ENCODE measurements around the gene ADGRV1.
"Not testable (repeated sequence)": the region's sequence is repeated elsewhere in the genome, so short reads cannot be mapped to it uniquely, and the experiment has no call there.

Gene ADGRV1

DNA sequence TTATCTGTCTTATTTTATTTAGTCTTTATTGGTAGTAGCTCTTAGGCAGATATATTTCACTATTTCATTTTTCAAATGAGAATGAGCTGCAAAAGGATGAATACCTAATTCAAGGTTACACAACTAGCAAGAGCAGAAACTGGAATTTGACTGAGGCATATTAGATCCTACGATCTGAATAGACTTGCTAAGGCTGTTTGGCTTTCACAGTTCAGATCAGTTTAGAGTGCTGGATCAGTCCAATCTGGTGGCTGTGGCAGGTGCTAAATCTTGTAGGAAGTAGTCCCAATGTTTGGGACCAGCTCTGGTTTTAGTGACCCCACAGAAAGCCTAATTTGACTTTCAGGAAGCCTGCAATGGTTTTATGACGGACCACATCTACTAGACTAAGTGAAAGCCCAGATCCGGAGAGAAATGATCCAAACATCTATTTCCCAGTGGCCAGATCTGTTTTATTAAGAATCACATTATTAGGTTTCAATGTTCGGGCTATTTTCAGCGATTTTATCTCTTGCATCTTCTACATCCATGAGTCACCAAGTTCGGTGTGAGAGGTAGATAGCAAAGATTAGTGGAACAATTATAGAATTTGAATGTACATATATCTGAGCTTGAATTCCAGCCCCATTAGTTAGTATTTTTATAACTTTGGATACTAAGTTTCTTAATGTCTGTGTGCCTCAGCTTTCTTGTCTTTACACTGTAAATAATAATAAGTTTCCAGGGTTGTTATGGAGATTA, 359.5 kb downstream of the ADGRV1 start:
- no peak for DNase-seq

DNA sequence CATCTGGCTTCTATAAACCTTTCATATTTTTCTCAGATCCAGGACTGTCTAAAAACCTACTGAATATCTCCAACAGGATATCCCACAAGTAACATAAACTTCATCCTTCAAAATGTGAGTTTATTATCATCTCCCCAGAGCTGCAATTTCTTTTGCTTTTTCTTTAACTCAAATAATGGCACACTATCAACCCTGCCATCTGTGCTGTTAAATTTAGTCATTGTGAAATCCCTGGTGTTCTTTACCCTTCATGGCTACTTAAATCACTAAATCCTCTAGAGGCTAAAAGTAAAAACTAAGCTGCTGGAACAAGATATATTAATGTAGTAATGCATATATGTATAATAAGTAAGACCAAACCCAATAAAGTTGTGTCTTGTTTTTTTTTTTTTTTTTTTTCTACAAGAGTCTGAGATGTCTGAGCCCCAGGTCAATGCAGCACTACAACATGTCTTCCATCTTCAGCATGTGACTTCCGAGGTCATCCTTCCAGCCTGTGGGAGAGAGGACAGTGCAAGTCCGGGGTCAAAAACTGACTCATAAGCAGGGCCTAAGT, 362.9 kb downstream of the ADGRV1 start:
- no peak for DNase-seq

DNA sequence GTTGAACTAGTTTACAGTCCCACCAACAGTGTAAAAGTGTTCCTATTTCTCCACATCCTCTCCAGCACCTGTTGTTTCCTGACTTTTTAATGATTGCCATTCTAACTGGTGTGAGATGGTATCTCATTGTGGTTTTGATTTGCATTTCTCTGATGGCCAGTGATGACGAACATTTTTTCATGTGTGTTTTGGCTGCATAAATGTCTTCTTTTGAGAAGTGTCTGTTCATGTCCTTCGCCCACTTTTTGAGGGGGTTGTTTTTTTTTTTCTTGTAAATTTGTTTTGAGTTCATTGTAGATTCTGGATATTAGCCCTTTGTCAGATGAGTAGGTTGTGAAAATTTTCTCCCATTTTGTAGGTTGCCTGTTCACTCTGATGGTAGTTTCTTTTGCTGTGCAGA, 365.6 kb downstream of the ADGRV1 start:
- DNase-seq, result not testable (repeated sequence)

DNA sequence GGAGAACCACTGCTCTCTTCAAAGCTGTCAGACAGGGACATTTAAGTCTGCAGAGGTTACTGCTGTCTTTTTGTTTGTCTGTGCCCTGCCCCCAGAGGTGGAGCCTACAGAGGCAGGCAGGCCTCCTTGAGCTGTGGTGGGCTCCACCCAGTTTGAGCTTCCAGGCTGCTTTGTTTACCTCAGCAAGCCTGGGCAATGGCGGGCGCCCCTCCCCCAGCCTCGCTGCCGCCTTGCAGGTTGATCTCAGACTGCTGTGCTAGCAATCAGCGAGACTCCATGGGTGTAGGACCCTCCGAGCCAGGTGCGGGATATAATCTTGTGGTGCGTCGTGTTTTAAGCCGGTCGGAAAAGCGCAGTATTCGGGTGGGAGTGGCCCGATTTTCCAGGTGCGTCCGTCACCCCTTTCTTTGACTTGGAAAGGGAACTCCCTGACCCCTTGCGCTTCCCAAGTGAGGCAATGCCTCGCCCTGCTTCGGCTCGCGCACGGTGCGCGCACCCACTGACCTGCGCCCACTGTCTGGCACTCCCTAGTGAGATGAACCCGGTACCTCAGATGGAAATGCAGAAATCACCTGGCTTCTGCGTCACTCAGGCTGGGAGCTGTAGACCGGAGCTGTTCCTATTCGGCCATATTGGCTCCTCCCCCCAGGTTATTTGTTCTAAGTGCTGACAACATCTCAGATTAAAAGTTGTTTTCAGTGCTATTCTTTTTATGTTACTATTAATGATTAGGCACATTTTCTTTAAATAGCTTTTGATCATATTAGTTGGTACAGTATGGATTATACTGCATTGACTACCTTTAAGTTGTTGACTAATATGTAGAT, 370.6 kb downstream of the ADGRV1 start:
- DNase-seq, result not testable (repeated sequence)

DNA sequence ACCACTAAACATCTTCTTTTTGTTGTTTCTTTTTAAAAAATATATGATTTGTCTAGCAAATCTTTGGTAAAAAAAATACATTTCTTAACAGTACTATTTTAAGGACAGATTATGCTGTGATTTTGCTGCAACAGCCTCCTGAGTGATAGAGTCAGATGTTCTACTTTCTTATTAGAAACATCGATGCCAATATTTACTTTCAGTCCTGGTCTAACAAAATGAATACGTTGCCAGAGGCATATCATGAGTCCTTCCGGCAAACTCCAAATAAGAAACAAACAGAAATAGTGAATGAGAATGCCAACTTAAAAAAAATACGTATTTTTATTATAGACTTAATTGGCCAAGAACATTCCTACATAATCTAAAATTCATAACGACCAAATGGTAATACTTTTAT, 371.5 kb downstream of the ADGRV1 start:
- DNase-seq, result no peak

DNA sequence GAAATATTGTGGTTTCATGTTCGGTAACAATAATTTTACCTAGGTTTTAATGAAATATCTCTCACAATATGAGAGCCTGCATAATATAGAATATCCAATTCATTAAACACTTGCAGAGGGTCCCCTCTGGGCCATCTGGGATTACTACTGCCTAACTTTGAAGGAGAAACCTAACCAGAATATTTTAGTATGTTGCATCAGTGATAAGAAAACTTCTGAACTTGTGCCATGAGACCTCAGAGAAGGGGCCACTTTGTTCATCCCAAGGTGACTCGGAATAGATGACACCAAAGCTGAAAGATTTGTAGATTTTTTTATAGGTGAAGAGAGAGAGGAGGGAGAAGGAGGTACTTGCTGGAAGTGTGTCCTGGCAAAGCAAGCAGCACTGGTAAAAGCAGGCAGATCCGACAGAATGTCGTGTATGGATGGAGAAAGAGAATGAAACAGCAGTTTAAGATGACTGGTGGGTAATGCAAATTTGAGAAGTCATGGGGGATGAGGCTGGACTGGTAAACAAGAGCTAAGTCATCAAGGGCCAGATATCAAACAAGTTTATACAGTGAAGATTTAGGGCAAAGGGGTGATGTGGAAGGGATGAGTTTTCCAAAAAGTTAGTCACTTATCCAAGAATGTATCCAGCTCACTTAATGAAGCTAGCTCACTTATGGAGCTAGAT, 372.3 kb downstream of the ADGRV1 start:
- DNase-seq, result no peak

DNA sequence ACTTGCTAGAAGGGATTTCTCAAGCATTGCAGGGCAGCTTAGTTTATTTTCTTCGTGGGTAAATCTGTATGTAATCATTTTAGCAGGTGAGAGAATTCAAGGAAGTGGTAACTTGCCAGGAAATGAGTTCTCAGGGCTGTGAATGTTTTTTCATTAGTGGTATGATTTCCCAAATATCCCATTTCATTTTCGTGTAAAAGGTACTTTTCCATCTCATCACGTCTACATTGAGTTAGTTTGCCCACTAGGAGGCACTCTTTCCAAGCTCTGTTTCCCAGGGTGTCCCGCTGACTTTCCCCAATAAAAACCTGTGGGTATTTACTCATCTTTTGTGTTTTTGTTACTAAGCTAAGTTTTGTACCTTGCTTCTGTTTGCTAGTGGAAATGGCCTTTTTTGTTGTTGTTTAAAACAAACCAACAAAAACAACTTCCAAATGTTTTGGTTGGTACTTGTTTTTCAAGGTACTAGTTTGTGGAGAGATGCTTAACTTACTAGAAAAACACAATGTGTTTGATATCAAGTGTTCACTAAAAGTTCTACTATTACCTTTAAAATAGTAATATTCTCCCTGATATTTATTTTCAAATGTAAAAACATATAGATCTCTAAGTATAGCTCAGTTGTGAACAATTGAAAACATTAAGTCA, 373.6 kb downstream of the ADGRV1 start:
- DNase-seq, result no peak

DNA sequence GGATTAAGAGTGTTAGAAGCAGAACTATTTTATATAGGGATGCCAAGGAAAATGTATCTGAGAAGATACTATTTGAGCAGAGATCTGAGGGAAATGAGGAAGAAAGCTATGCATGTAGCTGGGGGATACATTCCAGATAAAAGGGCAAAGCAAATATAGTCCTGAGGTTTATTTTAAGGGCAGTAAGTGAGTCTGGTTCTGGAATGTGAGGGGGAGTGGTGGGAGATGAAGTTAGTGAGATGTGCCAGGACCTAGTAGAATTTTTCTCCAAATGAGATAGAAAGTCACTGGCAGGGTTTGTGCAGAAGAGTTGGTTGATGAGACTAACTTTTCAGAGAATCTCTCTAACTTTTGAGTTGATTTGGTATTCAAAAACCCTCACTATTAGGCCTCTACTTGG, 374.7 kb downstream of the ADGRV1 start:
- no peak for DNase-seq

DNA sequence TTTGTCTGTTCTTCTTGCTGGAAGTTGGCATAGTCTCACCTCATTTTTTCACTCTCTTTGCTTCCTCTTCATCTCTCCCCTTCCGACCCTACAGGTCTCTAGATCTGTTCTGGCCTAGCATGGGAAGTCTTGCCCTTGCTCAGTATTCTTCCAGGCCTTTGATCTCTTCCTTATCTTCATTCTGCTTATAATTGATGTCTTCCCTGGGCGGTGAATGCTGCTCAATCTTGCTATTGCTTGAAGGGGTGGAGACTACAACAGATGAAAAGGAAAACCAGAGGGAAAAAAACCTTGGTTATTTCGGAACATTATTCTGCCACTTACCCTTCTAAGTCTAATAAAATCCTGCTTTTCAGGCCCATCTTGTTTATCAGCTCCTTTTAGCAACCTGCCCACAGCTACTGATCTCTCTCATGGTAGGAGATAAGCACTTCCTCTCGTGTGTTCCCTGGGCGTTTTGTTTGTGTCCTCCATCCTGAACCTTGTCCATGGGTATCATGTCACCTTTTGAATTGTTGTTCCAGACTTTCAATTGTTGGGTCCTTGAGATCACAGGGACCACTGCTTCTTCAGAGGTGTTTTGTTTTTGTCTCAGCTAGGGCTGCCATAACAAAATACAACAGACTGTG, 375.6 kb downstream of the ADGRV1 start:
- DNase-seq, result no peak

DNA sequence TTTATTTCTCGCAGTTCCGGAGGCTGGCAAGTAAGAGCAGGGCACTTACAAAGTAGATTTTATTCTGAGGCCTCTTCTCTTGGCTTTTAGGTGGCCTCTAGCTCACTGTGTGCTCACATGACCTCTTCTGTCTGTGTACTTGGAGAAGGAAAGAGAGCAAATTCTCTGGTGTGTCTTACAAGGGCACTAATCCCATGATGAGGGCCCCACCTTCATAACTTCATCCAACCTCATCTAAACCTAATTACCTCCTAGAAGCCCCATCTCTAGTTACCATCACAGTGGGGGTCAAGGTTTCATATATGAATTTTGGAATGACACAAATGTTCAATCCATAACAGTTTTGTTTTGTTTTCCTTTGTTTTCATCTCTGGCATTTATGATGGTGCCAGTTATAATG, 376.1 kb downstream of the ADGRV1 start:
- no peak for DNase-seq

DNA sequence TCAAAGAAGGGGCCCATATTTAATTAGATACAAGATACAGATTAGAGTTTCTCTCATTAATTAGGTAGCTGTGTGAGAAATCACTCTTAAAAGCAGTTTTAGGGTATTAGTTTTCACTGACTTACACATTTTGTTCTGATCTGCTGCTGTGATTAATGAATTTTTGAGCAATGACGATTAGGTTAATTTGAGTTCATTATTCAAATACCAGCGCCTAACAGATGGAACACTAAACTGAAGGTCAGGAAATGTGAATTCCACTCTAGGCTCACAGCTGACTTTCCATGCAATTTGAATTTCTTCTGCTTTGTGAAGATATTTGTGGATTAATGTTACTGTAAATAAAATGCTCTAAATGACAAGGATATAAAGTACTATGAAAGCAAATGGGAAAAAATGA, 380.6 kb downstream of the ADGRV1 start:
- DNase-seq, result no peak

DNA sequence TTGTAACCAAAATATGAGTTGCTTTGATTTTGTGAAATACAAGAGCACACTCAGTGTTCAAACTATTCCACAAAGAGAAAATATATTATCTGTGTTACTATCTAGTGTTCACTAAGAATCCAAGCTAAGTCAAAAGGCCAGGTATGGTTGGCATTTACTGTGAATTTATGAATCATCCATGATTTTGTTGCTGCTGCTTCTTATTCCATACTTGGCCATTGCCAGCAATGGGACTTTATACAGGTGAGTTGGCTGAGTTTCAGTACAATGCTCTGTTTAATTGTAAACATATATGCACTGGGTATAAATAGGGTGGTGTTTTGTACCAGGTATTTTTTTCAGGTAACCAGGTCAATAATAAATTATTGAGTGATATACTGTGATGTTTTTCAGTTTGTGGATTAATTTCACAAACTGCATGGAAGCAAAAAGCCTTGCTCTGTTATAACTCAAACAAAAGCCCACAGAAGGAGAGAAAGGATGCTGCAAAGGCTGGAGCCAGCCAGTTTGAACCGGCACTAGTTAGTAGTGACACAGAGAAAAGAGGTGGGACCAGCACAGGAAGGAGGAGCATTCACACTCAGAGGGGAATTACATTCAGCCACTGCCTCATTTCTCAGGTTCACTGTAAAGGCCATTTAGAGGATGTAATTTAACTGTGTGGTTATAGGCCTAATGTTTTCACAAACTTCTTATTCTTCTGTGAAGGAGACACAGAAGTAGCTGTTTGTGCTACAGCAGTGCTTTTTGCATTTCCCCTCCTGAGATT, 381.8 kb downstream of the ADGRV1 start:
- DNase-seq, result no peak

DNA sequence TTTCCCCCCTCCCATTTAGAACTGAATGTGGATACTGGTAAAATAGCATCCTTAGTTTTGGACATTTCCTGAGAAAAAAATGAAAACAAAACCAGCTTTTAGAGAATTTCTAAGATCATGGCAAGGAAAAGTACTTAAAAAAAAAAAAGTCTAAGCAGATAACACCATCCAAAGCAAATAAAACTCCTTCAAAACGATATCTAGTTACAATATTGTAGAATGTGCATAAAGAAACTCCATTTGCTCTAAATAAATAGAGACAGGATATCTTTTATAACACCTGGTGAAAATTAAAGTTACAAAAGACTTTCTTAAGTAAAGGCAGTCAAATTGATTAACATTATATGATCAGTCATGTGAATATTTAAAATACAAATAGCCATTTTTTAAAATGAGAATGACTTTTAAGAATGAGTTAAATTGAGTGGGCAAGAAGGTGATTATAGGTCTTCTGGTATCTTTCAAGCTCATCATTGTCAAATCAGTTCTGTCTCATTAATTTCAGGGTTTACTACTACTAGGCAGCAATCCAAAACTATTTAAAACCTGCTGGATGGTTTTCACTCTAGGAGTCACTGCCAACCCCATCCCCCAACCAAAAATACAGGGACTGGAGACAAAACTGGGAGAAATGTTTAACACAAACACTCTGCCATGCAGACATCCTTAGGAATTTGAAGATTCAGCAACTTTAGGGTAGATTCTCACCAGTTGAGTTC, 382.6 kb downstream of the ADGRV1 start:
- no peak for DNase-seq

DNA sequence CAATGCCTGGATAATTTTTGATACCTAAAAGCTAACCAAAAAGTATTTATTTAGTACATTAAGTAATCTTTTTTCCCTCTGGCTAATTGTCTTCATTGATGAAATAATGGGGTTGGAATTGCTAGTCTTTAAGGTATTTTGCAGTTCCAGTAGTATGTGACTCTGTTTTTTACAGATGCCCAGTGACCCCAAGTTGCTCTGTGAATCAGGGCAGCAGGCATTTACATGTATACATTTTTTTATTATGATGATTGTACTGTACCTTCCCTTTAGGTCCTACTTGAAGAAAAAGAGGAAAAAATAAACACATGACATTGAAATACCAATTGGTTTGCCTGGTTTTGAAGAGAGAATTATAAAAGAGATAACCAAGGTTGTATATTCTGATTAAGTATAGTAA, 385.5 kb downstream of the ADGRV1 start:
- DNase-seq, result no peak

DNA sequence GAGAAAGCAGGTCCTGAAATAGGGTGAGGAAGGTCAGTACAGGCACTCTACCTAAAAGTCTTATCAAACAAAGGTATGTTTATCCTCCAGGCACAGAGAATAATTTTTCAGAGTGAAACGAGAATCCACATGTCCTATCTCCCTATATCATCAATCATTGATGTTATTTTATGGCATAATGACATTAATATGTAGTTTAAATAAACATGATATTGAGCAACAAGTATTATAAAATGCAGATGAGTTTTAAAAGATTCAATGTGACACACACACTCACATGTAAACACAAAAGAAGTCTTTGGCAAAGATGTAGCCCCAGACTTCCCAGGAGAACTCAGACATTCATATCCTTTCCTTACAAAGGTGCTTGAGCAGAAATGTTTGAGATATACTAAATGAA, 389.1 kb downstream of the ADGRV1 start:
- DNase-seq, result no peak

DNA sequence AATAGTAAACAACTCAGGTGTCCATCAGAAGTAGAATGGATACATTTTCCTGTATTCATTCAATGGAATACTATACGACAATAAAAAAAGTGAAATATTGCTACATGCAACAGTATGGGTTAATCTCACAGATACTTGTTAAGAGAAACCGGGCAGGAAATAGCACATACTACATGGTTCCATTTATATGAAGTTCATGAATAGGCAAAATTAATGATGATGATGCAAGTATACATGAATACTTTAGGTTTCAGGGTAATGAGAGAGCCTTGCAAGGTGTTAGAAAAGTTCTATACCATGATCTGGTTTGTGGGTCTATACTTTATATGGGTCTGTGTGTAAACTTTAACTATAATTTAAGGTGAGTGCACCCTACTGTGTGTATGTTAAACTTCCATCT, 390.4 kb downstream of the ADGRV1 start:
- no peak for DNase-seq

DNA sequence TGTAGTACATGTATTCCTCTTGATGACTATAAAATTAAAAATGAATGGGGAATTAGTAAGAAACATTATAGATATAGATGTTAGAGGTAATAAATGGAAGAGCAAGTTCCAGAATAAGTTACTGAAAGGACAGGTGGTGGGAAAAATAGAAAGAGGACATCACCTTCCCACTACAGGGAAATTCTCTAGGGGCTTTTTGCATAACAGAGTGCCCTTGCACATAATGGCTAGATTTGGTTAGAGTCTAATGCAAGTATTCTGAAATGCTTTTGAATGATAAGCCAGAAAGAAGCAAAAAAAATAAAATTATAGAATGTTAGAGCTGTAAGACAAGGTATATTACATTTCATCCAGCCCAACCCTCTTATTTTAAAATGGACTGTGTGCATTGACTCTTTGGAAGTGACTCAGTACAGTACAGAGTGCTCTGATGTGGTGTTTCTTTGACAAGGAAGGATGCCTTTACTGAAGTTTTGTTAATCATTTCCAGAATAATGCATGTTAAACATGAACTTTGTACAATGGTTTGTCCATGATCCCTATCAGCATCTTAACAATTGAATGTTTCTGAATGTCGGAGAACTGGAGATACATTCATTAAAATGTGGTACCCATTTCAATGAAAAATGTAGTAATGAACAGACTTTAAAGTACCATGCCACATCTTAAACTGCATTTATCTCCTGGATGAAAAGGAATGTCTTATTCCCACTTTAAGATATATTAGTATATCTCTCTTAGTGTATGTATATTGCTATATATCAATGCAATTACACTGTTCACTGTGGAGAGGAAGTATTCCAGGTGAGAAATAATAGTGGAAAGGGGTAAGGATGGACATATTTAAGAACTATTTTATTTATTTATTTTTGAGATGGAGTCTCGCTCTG, 391.1 kb downstream of the ADGRV1 start:
- no peak for DNase-seq

DNA sequence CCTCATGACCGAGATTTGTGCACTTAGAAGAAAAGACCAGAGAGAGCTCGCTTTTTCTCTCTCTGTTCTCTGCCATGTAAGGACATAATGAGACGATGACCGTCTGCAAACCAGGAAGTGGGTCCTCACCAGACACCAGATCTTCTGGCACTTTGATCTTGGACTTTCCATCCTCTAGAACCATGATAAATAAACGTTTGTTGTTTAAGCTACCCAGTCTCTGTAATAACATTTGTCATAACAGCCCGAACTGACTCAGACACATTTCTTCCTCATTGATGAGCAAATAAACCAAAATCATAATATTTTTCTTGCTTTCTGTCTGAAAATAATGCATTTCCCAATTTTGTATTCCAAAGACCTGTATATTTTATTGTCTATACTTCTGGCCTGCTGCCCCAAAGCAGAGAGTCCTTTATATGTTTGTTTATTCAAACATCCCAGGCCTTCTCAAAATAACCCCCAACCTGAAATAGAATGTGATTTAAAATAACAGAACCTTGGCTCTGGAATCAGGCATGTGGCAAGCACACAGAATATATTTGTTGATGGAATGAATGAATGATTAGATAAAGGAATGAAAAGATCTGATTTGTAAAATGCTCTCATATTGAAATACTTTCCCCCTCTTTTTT, 396.5 kb downstream of the ADGRV1 start:
- DNase-seq, result no peak

DNA sequence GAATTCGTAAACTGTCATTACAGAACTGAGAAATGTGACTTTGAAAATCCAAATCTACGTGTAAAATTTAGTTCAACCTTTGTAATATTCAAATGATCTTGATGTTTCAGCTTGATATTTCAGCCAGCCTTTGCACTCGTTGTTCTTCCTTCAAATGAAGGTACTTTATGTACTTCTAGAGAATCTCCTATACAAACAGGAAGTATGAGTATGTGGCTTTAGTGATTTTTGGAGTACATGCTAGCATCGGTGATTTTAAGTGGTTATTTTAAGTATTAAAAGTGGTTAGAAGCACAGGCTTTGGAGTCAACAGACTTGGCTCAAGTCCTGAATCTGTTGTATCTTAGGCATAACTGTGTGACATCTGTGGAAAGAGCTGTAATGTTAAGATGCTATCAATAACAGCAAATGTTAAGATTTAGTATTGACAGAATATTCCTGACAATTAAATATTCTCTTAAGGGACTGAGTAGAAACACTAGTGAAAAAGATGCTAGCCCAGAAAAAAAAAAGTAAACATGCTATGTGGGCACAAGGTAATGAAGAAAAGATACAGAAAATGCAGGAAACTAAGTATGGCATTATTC, 398.0 kb downstream of the ADGRV1 start:
- DNase-seq, result no peak
